A549 (cell line): ENCODE measurements around the gene GABRR2.

Experiments
- BHLHE40 ChIP-seq: IDR thresholded peaks from 2 replicates; pipeline ENCODE4 v1.6.1; 2012; ENCODE audit warnings: low read depth, low read length, inconsistent platforms
- CHD4 ChIP-seq: fragments of 200-600 bp; sonication (generic); IDR thresholded peaks from 2 replicates; pipeline ENCODE4 v1.6.1; 2016; ENCODE audit warnings: antibody characterized with exemption, mild to moderate bottlenecking, borderline replicate concordance
- CTCF ChIP-seq: fragments of >200 bp; sonication (Bioruptor Twin); formaldehyde crosslinking; IDR thresholded peaks from 3 replicates; pipeline ENCODE4 v1.5.1; 2016
- EP300 ChIP-seq, 2 experiments: fragments of >200 bp; sonication (Bioruptor Twin); formaldehyde crosslinking; IDR thresholded peaks; 2 replicates in 1 of 2; 3 replicates in 1 of 2; pipeline ENCODE4 v1.6.1; 2016 to 2017
- FOSB ChIP-seq: fragments of 250-450 bp; sonication (Bioruptor Pico); IDR thresholded peaks from 2 replicates; pipeline ENCODE4 v1.5.0; 2020; ENCODE audit warnings: mild to moderate bottlenecking, moderate library complexity
- HOXA7 ChIP-seq: fragments of 250-450 bp; sonication (Bioruptor Pico); IDR thresholded peaks from 2 replicates; pipeline ENCODE4 v1.5.0; 2020; ENCODE audit warnings: mild to moderate bottlenecking, moderate library complexity
- NFE2L2 ChIP-seq: fragments of 150-350 bp; conservative IDR thresholded peaks from 2 replicates; pipeline ENCODE4 v1.6.1; 2014; ENCODE audit warnings: low read length
- POLR2A ChIP-seq: IDR thresholded peaks from 2 replicates; pipeline ENCODE4 v1.6.1; 2012; ENCODE audit warnings: mild to moderate bottlenecking, low read length
- RAD21 ChIP-seq, 2 experiments: fragments of >200 bp in 1 of 2; sonication (Bioruptor Twin) in 1 of 2; formaldehyde crosslinking in 1 of 2; IDR thresholded peaks in 1 of 2; conservative IDR thresholded peaks in 1 of 2; 2 replicates in 1 of 2; 3 replicates in 1 of 2; pipeline ENCODE4 v1.6.1; 2012 to 2018; ENCODE audit warnings: inconsistent platforms in 1 of 2
- RCOR1 ChIP-seq: fragments of 150-350 bp; IDR thresholded peaks from 2 replicates; pipeline ENCODE4 v1.6.1; 2014; ENCODE audit warnings: antibody characterized with exemption, low read length, low read depth
- REST ChIP-seq: fragments of 200-600 bp; sonication (generic); IDR thresholded peaks from 2 replicates; pipeline ENCODE4 v1.6.1; 2016; ENCODE audit warnings: antibody characterized with exemption, mild to moderate bottlenecking, moderate library complexity
- RFX5 ChIP-seq: fragments of 450-650 bp; IDR thresholded peaks from 2 replicates; pipeline ENCODE4 v1.7.1; 2014; ENCODE audit warnings: antibody characterized with exemption, mild to moderate bottlenecking, moderate library complexity
- TF ChIP-seq, protein P1 (sequence below): IDR thresholded peaks from 2 replicates; pipeline ENCODE4 v1.6.1; 2012

DNA sequence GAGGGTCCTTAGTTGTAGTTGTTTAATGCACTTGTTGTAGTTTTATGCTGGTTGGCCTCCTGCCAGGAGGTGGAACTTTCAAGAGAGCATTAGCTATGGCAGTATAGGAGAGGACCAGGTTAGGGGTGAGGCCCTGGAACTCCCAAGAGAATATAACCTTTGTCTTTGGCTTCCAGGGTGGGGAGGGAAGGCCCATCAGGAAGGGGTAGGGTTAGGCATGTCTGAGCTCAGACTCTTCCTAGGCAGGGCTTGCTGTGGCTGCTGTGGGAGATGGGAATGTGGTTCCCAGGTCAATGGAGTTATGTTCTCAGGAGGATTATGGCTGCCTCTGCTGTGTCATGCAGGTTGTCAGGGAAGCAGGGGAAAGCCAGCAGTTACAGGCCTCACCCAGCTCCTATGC lies 77.9 kb downstream of the GABRR2 start:
- TF ChIP-seq REST (no peak), CTCF (no peak), POLR2A (no peak), NFE2L2 (no peak), RFX5 (no peak), HOXA7 (CRISPR knock-in tag) (no peak), RCOR1 (no peak), BHLHE40 (no peak), CHD4 (no peak), EP300 (IDR thresholded peaks at IDR 0.05) (no peak), RAD21 (conservative IDR thresholded peaks at IDR 0.05 in 1 of 2, IDR thresholded peaks at IDR 0.05 in 1 of 2) (no peak), FOSB (no peak)
- TF ChIP-seq, protein P1, sequence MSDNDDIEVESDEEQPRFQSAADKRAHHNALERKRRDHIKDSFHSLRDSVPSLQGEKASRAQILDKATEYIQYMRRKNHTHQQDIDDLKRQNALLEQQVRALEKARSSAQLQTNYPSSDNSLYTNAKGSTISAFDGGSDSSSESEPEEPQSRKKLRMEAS, result no peak
